ENCODE results near the gene RAI14.

The RAI14 gene

DNA sequence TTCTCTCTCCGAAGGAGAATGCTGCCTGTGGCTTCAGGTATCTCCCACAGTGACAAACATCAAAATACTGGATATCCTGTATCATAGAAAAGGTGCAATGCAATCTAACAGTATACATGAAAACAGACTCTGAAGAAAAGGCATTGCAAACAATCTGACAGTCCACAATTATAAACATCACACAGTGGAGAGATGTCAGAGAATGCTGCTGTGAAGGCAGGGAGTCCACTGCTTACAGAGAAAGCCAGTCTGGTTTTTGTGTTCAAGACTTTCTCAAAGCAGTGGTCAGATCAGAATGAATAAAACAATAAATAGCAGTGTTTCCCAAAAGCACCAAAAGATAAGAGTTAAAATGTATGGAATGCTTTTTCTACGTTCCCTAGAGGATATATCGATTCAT lies 211.5 kb downstream of the RAI14 start:
- FAIRE-seq = no peak

- no peak for FAIRE-seq
Measured at GRCh38 chr5:34868791-34869190, 212.7 kb downstream of the RAI14 start.

- FAIRE-seq = no peak
Measured at GRCh38 chr5:34869256-34869655, 213.1 kb downstream of the RAI14 start.

DNA sequence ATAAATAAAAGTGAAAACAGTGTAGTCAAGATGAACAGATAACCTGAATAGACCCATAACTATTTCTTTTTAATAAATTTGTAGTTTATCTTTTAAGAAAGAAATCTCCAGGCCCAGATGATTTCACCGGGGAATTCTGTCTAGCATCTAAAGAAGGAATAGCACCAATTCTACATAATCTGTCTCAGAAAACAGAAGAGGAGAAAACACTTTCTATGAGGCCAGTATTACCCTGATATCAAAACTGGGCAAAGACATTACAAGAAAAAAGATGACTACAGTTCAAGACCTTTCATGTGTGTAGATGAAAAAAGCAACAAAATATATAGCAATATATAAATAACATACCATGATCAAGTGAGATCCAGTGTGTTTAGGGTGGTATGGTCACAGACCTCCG lies 214.3 kb downstream of the RAI14 start:
- no peak for FAIRE-seq

- FAIRE-seq = no peak
Measured at GRCh38 chr5:34876275-34876674, 220.1 kb downstream of the RAI14 start.

GRCh38 chr5:34881246-34881645 lies 225.1 kb downstream of the RAI14 start:
- no peak for FAIRE-seq
